SHP77 (cell line): Measurements from ENCODE around the gene KCNIP3.
"Not testable (repeated sequence)": the region's sequence is repeated elsewhere in the genome, so short reads cannot be mapped to it uniquely, and the experiment has no call there.

Experiments used
- DNase-seq, 2 experiments: peaks; one replicate each; lab custom pipeline; 2025; lab: John Stamatoyannopoulos, UW

Gene KCNIP3

DNA sequence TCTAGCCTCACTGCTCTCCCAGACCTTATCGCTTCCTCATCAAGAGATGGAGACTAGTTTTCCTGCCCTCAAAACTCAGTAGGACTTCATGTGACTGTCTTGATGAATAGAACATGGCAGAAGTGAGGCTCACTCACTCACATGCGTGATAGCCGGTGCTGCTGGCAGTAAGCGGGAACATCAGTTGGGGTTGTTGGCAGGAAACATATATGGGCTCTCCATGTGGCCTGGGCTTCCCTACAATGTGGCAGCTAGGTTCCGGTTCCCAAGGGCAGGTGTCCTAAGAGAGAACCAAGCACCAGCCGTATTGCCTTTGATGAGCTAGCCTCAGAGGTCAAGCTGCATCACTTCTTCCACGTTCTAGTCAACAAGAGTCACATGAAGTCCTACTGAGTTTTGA lies 90.2 kb downstream of the KCNIP3 start:
- no peak for DNase-seq

DNA sequence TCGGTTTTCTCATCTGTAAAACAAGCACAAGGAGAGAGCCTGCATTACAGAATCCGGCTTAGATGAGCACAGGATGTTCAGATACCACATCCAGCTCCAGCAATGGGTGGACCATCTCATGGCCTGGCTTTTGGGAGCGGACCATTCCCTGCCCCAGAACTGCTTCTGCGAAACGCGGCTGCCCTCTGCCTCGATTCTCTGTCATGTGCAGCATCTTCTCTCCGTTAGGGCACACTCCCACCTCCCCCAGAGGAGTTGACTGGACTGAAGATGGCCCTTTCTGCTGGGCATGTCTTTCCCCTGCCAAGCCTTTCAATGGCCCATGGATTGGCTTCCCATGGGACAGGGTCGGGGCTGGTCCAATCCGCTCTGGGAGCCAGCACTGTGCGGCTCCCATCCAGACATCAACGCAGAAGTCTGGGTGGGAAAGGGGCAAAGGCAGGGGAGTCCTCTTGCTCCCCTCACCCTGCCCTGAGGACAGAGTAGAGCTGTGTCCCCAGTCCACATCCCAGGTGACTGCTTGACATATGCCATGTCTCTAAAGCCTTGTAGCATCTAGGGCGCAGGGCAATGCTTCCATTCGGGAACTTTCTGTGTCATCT lies 91.0 kb downstream of the KCNIP3 start:
- DNase-seq, result no peak

DNA sequence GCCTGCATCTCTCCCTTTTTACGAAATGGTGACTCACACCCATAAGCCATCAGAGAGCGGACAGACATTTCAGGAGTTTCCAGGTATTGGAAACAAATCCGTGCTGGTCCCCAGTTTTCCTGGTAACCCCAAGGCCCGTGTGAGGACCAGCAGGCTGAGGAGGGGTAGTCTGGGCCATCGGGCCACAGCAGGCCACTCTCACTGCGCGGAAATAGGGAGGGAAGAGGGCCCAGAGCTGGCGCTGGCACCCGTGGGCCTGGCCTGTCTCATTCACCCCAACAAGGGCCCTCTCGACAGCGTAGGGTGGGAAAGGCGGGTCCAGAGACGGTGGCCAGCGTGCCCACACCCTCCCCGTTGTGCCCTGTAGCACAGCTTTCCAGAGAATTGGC lies 91.7 kb downstream of the KCNIP3 start:
- no peak for DNase-seq

DNA sequence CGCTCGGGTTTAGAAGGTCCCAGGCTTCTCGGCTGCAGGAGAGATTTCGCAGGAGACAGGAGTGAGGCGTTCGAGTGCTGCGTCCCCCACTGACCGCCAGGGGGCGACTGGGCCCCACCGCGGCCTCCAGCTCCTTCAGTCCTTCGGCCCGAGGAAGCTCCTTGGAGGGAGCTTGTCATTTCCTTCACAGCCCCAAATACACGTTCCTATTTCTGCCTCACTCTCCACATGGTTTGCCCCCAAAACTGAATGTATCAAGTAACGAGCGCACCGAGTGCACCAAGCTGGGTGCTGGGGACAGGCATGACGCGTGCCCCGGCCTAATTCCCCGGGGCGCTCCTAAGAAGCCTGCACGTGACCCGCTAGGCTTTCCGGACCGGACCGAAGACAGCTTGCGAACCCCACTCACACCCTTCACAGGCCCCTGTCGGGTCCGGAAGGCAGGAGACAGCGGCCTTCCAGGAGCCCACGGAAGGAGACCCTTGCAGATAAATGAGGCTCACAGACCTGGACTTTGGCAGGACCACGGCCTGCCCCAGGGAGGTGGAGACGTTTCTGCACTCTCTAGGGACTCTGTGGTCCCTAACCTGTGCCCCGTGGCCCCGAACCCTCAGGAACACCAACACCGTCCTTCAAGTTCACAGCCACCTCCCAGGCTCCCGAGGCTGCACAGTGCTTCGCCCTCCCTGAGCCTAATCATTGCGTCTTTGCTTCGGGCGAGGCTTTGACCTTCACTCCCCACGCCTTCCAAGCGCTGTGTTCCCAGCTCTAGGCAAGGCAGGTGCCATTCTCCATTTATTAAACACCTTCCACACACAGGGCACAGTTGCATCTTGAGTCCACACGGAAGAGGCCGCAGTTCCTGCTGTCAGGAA lies 92.3 kb downstream of the KCNIP3 start:
- DNase-seq, result peak; percentile 14 to 31

DNA sequence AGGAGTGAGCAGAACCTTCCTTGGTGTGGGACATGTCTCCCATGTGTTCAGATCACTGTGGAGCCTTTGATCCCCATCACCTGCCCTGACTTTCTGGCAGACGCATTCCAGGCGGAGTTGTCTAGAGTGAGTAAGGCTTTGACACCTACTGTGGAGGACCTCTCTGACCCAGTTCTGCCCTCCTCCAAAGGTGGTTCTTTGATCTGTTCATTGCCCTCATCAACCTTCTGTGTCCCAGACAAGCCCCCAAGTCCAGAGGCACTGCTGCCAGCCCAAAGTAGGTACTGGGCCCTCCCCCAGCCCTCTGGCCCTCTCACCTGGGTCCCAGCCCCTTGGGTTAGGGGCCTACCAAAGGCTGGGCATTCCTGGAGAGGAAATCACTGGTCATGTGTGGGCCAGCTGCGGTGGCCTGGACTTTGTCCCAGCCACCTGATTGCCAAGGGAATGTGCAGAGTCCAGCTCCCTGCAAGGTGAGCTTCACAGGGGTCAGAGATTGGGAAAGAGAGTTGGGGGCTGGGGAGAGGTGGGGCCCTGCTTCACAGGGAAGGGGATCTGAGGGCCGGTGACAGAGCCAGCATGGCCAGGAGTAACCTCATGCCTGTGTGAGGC lies 93.2 kb downstream of the KCNIP3 start:
- DNase-seq, result no peak

DNA sequence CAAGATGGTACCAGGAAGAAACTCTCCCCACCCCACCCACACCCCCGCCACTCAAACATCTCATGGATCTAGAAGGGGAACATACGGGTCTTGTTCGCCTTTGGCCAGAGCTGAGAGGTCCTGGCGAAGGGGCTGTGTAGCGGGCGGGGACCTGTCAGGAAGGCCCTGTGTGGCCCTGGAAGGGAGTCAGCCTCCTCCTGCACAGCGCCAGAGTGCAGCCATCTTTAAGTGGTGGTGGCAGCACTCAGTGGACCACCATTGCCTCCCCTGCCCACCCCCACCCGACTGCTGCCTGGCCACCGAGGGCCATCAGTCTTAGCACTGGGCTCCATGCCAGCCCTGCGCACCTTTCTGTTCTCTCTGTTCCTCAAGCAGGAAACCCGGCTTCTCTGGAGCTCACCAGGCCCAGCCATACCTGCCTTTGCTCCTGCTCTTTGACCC lies 93.8 kb downstream of the KCNIP3 start:
- DNase-seq, result no peak

DNA sequence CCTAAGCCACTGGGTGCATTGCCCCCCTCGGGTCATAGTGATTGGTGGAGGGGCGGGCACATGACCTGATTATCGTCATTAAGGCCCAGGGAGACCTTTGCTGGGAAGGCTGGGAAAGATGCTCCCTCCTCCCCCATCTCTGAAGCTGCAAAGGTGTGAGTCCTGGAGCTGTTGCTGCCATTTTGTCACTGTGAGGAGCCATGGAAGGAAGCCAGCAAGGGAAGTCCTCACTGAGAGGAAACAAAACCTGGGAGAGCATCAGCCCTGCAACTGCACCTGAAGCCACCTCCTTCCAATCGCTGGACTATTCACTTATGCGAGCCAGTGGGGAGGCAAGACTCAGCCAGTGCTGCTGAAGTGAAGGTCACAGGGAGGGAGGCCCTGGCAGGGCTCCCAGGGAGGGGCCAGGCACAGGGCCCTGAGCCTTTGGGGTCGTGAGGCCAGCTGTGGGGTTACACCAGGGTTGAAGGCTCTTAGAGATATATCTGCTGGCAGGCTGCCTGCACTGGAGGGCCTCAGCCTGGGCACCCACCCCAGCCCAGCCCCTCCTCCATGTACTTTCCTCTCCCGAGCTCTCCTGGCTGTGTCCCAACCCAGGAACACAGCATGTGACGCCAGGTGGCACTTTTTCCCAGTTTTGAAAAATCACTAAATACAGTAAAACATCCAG lies 94.6 kb downstream of the KCNIP3 start:
- DNase-seq, result no peak

DNA sequence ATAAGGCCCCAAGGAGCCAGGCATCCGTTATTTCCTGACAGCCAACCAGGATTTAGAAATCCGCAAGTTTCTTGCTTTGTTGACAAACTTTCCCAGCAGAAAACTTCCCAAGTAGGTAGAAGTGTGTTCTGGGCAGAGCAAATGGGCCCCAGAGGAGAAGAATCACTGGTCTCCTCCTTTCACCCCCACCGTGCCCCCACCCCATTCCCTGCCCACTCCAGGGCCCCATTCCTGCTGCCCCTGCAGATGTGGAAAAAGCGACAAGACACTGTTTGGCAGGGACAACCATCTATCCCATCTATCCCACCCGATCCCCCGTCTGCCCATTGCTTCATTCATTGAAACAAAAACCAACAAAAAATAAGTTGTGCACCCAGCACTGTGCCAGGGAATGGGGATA lies 95.2 kb downstream of the KCNIP3 start:
- no peak for DNase-seq

DNA sequence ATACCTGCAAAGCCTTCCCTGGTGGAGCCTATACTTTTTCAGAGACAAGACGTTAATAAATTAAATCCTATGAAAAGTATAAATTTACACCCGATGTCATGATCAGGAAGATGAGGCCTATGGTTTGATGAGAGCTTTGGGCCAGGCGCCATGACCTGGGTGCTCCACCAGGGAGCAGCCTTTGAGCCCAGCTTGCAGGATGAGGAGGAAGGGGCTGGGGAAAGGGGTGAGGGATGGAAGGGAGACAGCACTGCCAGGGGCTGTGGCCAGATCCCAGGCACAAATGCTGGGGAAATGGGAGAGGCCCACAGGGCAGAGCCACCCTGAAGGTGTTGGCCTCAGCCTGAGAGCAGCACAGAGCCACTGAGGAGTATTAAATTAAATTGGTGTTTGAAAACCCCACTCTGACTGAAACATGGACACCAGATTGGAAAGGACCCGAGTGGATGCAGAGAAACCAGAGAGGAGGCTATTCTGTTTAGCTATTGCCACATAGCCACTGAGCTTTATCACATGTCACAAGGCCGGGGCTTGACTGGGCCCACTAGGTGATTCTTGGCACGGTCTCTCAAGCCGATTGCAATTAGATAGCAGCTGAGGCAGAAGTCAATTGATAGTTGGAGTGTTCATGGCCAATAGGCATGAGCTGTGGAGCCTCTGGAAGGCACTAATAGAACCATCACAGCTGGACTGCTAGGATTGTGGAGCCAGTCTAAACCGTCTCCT lies 95.7 kb downstream of the KCNIP3 start:
- DNase-seq, result no peak

DNA sequence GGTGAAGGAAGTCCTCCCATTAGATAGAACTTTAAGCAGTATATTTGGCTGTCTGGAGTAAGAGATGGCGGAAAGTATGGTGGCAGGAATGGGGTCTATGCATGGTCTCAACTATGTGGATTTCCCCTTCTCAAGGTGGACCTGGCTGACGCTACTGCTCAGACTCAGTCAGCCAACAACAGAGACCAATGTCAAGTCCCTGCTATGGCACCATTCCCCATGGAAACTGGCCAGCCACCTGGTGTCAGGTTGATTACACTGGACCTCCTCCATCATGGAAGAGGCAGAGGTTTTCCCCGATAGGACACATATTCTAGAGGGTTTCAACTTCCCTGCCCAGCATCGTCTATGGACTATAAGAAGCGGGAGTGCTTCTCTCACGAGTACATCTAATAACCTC lies 96.8 kb downstream of the KCNIP3 start:
- no peak for DNase-seq

DNA sequence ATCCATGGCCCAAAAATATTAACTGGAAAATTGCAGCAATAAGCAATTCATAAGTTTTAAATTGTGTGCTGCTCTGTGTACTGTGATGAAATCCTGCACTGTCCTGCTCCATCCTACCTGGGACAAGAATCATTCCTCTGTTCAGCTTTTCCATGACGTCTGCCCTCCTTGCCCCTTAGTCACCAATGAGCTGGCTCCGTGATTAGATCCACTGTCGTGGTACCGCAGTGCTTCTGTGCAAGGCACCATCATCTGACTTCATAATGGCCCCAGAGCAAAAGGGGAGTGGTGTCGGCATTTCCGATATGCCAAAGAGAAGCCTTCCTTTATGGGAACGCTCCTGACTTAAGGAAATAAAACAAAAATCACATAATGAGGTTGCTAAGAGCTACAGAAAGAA lies 101.9 kb downstream of the KCNIP3 start:
- DNase-seq, result no peak

DNA sequence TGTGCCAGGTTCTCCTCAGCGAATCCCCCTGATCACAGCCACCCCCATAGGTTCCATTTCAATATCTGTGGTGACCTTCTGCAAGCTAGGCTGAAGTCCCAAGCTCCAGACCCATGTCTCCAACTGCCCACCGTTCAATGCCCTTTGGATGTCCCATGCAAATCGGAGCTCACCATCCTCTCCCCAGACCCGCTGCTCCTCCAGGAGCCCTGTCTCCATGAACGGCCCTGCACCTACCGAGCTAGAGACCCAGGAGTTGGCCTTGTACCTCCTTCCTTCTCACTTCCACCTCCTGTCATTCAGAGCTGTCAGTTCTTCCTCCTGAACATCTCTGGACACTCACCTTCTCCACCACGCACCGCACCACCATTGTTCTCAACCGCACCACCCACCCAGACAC lies 104.3 kb downstream of the KCNIP3 start:
- DNase-seq, result no peak

DNA sequence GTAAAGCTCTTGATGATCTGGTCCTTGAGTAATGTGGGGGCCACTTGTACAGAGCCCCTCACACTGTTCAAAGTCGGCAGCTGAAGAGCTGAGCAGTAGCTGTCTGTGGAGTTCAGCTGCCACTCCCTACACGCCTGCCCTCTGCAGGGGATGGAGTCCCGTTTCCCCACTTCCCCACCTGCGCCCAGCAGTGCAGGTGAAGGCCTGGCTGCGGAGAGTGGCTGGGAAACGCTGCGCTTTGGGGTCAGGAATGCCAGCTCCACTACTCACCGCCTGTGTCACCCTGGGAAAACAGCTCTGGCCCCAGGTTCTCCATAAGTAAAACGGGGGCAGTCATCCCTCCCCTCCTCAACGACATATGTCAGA lies 104.8 kb downstream of the KCNIP3 start:
- peak in 1 of 2 experiments; percentile 8 for DNase-seq

DNA sequence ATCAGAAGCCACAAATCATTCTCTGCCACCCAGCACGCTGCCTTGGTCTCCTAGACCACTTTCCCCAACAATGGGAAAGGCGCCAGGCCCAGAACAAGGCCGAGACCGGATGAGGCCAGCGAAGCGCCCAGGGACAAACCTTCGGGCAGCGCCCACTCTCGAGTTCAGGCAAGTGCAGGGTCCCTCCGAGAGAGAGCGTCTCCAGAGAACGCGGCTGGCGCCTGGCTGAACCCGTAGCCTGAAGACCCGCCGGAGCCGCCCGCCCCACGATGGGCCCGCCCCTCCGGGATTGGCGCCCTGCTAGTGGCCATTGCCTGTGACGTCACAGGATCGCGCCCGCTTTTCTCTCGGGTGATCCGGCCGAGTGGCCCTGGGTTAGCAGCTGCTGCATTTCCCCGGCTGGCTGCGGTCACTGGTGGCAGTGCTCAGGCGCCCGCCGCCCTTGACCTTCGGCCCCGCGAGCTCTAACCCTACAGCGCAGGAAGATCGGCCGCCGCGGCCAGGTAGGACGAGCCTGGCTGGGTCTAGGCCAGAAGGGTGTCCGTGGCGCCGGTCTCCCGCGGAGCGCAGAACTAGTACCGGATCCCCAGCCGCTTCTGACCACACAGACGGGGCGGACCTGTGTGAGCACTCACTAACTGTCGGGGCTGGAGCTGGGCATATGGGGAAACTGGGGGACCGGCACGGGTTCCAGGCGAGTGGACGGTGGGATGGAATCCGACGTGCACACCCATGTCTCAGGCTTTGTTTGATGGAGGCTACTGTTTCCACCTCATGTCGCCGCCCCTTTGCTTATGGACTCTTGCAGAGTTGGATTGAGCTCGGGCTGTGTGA lies 105.4 kb downstream of the KCNIP3 start, which contains the start of gene FAHD2A:
FAHD2A (plus strand) TSS at position 339 of the 834 bp plus-strand sequence. CDS start 2,851 bp downstream, outside the sequence.
- DNase-seq, result peak; percentile 74 to 90

DNA sequence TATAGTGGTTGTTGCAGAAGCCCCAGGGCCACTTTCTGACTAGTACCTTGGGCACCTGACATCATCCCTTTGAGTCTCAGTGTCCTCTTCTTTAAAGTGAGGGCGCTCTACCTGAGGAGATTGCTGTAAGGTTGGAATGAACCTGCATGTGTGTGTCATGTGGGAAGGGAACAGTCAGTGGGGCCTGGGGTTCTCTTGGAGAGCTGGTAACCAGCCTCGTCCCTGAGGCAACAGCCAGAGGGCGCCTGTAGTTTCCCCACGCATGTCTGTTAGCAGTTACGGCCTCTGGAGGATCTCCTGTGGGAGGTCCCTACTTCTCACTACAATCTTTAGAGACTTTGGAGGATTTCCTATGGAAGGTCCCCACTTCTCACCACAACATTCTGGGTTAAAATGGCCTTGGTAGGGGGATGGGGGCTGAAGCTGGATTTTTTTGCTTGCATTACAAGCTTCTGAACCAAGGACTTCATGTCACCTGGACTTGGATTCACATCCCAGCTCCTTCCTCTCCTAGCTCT lies 106.1 kb downstream of the KCNIP3 start:
- peak; percentile 14 to 33 for DNase-seq

DNA sequence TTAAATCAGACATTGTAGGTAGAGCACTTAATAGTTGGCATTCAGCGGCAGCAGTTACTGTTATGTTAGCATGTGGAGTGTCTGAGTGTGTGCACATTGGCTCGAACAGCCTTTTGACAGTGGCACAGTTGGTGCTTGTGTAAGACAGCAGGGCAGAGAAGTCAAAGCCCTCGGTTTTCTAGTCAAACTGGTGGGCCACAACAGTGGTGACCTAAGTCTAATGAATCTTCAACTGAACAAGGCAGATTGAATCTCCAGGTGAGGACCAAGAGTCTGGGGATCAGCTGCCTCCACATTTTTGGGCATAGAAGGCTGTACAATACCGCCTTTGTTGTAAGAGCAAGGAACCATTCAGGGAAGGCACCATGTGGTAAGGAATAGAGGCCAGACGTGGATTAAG lies 106.7 kb downstream of the KCNIP3 start:
- not testable (repeated sequence) for DNase-seq

DNA sequence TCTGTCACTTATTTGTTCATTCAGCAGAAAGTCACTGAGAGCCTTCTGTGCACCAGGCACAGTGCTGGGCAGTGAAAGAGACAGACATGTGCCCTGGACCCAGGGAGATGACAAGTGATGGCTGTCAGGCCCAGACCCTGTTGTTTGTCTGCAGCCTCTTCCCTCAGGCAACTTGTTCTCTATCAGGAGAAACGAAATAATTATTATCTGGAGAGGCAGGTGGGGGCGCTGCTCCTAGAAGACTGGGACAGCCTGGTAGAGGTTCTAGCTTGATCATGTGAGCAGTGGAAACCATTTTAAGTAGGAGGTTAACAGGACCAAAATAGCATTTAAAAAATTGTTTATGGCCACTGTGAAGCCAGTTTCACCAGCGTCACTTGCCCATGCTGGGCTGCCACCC lies 107.5 kb downstream of the KCNIP3 start:
- not testable (repeated sequence) for DNase-seq

DNA sequence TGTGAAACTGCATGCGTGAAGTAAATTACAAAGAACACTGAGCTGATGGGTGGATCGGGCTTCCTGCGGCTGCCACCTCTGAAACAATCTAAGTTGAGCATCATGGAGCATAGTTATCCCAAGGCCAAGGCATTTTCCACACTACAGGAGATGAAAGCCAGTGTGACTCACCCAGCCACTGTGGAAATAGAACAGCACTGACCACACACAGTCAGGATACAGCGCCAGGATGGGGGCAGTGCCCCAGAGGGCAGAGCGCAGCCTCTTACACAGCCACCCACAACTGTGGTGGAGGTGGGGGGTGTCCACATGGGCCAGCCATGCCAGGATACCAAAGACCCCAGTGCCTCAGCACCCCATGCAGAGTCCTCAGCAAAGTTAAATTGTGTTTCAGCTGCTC lies 114.1 kb downstream of the KCNIP3 start:
- not testable (repeated sequence) for DNase-seq

DNA sequence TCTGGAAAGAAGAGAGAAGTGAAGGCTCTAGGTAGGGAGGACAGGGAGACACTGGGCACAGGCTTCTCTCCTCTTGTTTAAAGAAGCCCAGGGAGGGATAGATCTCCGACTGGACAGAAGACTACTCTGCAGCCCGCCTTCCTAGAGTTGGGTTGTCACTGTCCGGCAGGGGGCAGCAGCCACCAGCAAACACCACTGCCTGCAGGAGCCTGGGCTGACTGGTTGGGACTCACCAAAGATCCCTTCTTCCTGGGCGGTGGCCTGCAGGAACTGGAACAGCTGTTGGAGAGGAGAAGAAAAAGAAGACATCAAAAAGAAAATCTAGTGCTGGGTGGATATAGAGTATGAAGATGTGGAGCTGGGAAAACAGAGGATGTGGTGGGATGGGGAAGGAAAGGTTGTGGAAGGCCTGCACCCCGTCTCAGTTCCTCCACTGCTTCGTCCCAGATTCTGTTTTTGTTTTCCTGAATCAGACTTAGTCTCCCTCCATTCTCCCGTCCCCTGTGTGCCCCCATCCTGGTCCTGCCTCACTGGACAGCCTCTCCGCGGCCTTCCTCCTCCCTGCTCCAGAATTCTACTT lies 117.0 kb downstream of the KCNIP3 start:
- peak; percentile 24 to 58 for DNase-seq

DNA sequence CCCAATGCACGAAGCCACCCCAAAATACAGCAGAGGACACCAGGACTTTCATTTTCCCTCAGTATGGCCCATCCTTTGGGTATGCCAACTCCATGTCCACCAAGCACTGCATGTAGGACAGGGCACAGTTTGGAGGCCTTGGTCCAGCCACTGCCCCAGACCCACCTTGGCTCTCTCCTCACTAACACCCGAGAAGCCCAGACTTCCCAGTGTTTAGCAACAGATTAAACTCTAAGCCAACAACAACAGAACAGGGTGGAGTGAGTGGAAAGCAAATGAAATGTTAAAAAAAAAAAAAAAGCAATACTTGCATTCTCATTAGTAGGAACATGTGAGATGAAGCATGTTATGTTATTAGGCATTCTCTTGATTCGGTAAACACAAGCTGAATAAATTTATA lies 118.0 kb downstream of the KCNIP3 start:
- not testable (repeated sequence) for DNase-seq
